ENCODE measurements around the gene AOX1.

Gene AOX1

DNA sequence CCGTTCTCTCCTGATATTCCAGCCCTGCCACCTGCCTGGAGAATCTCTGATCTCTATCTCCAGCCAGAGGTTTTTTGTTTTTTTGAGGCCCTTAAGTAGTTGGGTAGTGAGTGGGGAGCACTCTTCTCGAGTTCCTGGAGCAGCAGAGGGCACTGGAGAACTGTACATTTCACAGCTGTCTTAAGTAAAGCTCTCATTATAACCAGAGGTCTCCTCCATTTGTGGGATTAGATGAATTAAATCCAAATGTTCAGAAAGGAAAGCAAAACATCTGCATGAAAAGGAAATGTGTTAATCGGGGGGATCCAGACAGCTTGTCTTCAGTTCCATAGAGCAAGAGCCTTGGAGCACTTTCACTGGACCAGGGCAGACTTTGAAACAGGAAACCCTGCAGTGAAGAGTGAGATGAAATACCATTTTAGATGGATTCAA, 32.8 kb downstream of the AOX1 start:
- H3K4me3 ChIP-seq (ENCODE audit: low read depth, low read length), result no peak overlapping the region
- POLR2A ChIA-PET, result no interaction called here
- no peaks in the 10 kb centered on the region for H3K4me1 ChIP-seq (ENCODE audit: control insufficient read depth, insufficient read depth, low read length)
- no peaks in the 10 kb centered on the region for H3K9me3 ChIP-seq (ENCODE audit: control insufficient read depth, insufficient read depth, low read depth, low read length)
- CTCF ChIA-PET, result interaction anchor here (1.0 to 1.3 kb wide), 2 partner anchors 13 to 84 kb away, joined by 3 to 4 read pairs; no protein-coding TSS in a partner anchor
- TF ChIP-seq, protein P1, sequence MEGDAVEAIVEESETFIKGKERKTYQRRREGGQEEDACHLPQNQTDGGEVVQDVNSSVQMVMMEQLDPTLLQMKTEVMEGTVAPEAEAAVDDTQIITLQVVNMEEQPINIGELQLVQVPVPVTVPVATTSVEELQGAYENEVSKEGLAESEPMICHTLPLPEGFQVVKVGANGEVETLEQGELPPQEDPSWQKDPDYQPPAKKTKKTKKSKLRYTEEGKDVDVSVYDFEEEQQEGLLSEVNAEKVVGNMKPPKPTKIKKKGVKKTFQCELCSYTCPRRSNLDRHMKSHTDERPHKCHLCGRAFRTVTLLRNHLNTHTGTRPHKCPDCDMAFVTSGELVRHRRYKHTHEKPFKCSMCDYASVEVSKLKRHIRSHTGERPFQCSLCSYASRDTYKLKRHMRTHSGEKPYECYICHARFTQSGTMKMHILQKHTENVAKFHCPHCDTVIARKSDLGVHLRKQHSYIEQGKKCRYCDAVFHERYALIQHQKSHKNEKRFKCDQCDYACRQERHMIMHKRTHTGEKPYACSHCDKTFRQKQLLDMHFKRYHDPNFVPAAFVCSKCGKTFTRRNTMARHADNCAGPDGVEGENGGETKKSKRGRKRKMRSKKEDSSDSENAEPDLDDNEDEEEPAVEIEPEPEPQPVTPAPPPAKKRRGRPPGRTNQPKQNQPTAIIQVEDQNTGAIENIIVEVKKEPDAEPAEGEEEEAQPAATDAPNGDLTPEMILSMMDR (tag by site-specific recombination; IDR thresholded peaks at IDR 0.05), result 0 out of 2 replicates have a peak, but pooled peaks have one; percentile 15
- TF ChIP-seq, protein P2, sequence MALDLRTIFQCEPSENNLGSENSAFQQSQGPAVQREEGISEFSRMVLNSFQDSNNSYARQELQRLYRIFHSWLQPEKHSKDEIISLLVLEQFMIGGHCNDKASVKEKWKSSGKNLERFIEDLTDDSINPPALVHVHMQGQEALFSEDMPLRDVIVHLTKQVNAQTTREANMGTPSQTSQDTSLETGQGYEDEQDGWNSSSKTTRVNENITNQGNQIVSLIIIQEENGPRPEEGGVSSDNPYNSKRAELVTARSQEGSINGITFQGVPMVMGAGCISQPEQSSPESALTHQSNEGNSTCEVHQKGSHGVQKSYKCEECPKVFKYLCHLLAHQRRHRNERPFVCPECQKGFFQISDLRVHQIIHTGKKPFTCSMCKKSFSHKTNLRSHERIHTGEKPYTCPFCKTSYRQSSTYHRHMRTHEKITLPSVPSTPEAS (tag by site-specific recombination; IDR thresholded peaks at IDR 0.05), result no peak
- TF ChIP-seq, protein P3, sequence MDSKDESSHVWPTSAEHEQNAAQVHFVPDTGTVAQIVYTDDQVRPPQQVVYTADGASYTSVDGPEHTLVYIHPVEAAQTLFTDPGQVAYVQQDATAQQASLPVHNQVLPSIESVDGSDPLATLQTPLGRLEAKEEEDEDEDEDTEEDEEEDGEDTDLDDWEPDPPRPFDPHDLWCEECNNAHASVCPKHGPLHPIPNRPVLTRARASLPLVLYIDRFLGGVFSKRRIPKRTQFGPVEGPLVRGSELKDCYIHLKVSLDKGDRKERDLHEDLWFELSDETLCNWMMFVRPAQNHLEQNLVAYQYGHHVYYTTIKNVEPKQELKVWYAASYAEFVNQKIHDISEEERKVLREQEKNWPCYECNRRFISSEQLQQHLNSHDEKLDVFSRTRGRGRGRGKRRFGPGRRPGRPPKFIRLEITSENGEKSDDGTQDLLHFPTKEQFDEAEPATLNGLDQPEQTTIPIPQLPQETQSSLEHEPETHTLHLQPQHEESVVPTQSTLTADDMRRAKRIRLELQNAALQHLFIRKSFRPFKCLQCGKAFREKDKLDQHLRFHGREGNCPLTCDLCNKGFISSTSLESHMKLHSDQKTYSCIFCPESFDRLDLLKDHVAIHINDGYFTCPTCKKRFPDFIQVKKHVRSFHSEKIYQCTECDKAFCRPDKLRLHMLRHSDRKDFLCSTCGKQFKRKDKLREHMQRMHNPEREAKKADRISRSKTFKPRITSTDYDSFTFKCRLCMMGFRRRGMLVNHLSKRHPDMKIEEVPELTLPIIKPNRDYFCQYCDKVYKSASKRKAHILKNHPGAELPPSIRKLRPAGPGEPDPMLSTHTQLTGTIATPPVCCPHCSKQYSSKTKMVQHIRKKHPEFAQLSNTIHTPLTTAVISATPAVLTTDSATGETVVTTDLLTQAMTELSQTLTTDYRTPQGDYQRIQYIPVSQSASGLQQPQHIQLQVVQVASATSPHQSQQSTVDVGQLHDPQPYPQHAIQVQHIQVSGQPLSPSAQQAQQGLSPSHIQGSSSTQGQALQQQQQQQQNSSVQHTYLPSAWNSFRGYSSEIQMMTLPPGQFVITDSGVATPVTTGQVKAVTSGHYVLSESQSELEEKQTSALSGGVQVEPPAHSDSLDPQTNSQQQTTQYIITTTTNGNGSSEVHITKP (tag by site-specific recombination; IDR thresholded peaks at IDR 0.05), result no peak
- TF ChIP-seq IKZF3 (tag by site-specific recombination; IDR thresholded peaks at IDR 0.05) (no peak), ZNF654 (tag by site-specific recombination; IDR thresholded peaks at IDR 0.05; ENCODE audit: low read depth) (no peak), ZNF510 (tag by site-specific recombination; IDR thresholded peaks at IDR 0.05; ENCODE audit: insufficient replicate concordance) (no peak), ZEB2 (tag by site-specific recombination; IDR thresholded peaks at IDR 0.05) (no peak), ZNF514 (tag by site-specific recombination; IDR thresholded peaks at IDR 0.05) (no peak)
- no peak overlapping the region for H3K27ac ChIP-seq (ENCODE audit: extremely low read depth, low read depth, low read length)
- no peaks in the 10 kb centered on the region for H3K36me3 ChIP-seq (ENCODE audit: control insufficient read depth in 2 of 2, insufficient read depth in 1 of 2, low read length in 2 of 2)

DNA sequence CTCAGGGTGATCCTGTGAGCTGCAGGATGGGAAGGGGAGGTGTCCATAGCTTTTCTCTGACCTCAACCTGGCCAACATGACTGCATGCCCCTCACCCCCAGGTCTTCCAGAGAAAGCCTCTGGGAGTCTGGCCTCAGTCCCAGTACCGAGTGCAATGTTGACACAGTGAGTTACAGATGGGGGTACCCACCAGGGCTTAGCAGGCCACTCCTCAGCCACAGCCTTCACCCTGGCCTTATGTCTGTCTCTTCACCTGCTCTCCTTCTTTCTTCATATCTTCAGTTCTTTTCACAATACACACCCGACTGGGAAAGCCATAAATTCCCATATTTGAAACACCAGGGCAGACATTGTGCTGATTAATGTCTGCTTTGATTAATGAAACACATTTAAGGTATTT, 33.5 kb downstream of the AOX1 start:
- Histone ChIP-seq H3K4me1 (ENCODE audit: control insufficient read depth, insufficient read depth, low read length) (no peaks in the 10 kb centered on the region), H3K4me3 (ENCODE audit: low read depth, low read length) (no peak overlapping the region), H3K27ac (ENCODE audit: extremely low read depth, low read depth, low read length) (no peak overlapping the region), H3K36me3 (ENCODE audit: control insufficient read depth in 2 of 2, insufficient read depth in 1 of 2, low read length in 2 of 2) (no peaks in the 10 kb centered on the region), H3K9me3 (ENCODE audit: control insufficient read depth, insufficient read depth, low read depth, low read length) (no peaks in the 10 kb centered on the region)
- CTCF ChIA-PET, result interaction anchor here (1.0 to 1.3 kb wide), 2 partner anchors 13 to 84 kb away, joined by 3 to 4 read pairs; no protein-coding TSS in a partner anchor
- POLR2A ChIA-PET, result no interaction called here
- TF ChIP-seq ZNF423 (tag by site-specific recombination; IDR thresholded peaks at IDR 0.05) (no peak), ZNF335 (tag by site-specific recombination; conservative IDR thresholded peaks at IDR 0.05) (no peak), KLF8 (tag by site-specific recombination; IDR thresholded peaks at IDR 0.05) (no peak), MYNN (tag by site-specific recombination; IDR thresholded peaks at IDR 0.05; ENCODE audit: borderline replicate concordance) (no peak), ZNF747 (tag by site-specific recombination; IDR thresholded peaks at IDR 0.05) (no peak), ZNF791 (tag by site-specific recombination; IDR thresholded peaks at IDR 0.05) (no peak), YY1 (tag by site-specific recombination; IDR thresholded peaks at IDR 0.05) (no peak), ZNF843 (tag by site-specific recombination; IDR thresholded peaks at IDR 0.05) (no peak)
- TF ChIP-seq, protein P4, sequence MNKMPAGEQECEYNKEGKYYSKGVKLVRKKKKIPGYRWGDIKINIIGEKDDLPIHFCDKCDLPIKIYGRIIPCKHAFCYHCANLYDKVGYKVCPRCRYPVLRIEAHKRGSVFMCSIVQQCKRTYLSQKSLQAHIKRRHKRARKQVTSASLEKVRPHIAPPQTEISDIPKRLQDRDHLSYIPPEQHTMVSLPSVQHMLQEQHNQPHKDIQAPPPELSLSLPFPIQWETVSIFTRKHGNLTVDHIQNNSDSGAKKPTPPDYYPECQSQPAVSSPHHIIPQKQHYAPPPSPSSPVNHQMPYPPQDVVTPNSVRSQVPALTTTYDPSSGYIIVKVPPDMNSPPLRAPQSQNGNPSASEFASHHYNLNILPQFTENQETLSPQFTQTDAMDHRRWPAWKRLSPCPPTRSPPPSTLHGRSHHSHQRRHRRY (tag by site-specific recombination; IDR thresholded peaks at IDR 0.05), result no peak
- TF ChIP-seq, protein P5, sequence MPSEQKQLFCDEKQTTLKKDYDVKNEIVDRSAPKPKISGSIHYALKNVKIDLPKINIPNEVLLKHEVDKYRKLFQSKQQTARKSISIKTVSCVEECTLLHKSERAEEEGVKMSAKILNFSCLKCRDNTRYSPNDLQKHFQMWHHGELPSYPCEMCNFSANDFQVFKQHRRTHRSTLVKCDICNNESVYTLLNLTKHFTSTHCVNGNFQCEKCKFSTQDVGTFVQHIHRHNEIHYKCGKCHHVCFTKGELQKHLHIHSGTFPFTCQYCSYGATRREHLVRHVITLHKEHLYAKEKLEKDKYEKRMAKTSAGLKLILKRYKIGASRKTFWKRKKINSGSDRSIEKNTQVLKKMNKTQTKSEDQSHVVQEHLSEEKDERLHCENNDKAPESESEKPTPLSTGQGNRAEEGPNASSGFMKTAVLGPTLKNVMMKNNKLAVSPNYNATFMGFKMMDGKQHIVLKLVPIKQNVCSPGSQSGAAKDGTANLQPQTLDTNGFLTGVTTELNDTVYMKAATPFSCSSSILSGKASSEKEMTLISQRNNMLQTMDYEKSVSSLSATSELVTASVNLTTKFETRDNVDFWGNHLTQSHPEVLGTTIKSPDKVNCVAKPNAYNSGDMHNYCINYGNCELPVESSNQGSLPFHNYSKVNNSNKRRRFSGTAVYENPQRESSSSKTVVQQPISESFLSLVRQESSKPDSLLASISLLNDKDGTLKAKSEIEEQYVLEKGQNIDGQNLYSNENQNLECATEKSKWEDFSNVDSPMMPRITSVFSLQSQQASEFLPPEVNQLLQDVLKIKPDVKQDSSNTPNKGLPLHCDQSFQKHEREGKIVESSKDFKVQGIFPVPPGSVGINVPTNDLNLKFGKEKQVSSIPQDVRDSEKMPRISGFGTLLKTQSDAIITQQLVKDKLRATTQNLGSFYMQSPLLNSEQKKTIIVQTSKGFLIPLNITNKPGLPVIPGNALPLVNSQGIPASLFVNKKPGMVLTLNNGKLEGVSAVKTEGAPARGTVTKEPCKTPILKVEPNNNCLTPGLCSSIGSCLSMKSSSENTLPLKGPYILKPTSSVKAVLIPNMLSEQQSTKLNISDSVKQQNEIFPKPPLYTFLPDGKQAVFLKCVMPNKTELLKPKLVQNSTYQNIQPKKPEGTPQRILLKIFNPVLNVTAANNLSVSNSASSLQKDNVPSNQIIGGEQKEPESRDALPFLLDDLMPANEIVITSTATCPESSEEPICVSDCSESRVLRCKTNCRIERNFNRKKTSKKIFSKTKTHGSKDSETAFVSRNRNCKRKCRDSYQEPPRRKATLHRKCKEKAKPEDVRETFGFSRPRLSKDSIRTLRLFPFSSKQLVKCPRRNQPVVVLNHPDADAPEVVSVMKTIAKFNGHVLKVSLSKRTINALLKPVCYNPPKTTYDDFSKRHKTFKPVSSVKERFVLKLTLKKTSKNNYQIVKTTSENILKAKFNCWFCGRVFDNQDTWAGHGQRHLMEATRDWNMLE (tag by site-specific recombination; conservative IDR thresholded peaks at IDR 0.05; ENCODE audit: low read depth), result no peak
- TF ChIP-seq, protein P6, sequence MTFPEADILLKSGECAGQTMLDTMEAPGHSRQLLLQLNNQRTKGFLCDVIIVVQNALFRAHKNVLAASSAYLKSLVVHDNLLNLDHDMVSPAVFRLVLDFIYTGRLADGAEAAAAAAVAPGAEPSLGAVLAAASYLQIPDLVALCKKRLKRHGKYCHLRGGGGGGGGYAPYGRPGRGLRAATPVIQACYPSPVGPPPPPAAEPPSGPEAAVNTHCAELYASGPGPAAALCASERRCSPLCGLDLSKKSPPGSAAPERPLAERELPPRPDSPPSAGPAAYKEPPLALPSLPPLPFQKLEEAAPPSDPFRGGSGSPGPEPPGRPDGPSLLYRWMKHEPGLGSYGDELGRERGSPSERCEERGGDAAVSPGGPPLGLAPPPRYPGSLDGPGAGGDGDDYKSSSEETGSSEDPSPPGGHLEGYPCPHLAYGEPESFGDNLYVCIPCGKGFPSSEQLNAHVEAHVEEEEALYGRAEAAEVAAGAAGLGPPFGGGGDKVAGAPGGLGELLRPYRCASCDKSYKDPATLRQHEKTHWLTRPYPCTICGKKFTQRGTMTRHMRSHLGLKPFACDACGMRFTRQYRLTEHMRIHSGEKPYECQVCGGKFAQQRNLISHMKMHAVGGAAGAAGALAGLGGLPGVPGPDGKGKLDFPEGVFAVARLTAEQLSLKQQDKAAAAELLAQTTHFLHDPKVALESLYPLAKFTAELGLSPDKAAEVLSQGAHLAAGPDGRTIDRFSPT (tag by site-specific recombination; IDR thresholded peaks at IDR 0.05), result no peak
